ENCODE data around the gene SBF2. TPM values are rescaled to one million over a fixed set of nuclear protein-coding genes. Genes with fewer than 3 reads are reported as not detected.
A peak's percentile ranks its signal among the peaks of the same experiment; 100 is the strongest.

Gene SBF2
- total and polyA plus RNA-seq, 5 donors from 2014 or later, result 1.1 to 5.5 (median 2.1) TPM

GRCh38 chr11:10108915-10109680 lies 184.9 kb downstream of the SBF2 start:
- no peaks in the 10 kb centered on the region for H3K27me3 Mint-ChIP-seq
- no peak overlapping the region for H3K27ac ChIP-seq (ENCODE audit: insufficient read depth, low read length, poor library complexity, severe bottlenecking)
- H3K27ac Mint-ChIP-seq, result no peak overlapping the region
- H3K9me3 Mint-ChIP-seq, result peaks cover 0 to 2% (median 0%) of the 10 kb centered on the region in 7 donors
- H3K27me3 ChIP-seq (ENCODE audit: control insufficient read depth, insufficient read depth, low read length), result no peaks in the 10 kb centered on the region
- H3K4me3 ChIP-seq (ENCODE audit: low read depth, low read length), result no peak overlapping the region
- H3K4me1 Mint-ChIP-seq, result no peaks in the 10 kb centered on the region
- DNase-seq (no peak), ATAC-seq (ENCODE audit: low read depth in 2 of 2) (no peak)
- H3K4me3 Mint-ChIP-seq, result no peak overlapping the region
- no peaks in the 10 kb centered on the region for H3K36me3 ChIP-seq (ENCODE audit: control insufficient read depth, insufficient read depth, low read length)
- no peaks in the 10 kb centered on the region for H3K4me1 ChIP-seq (ENCODE audit: control insufficient read depth, insufficient read depth, low read length, poor library complexity, severe bottlenecking)
- H3K9me3 ChIP-seq (ENCODE audit: control insufficient read depth in 2 of 2, low read length in 2 of 2), result no peaks in the 10 kb centered on the region
- no peaks in the 10 kb centered on the region for H3K36me3 Mint-ChIP-seq

- Mint-ChIP-seq H3K4me1 (no peaks in the 10 kb centered on the region), H3K27me3 (no peaks in the 10 kb centered on the region), H3K9me3 (peaks cover 0 to 2% (median 0%) of the 10 kb centered on the region in 7 donors), H3K4me3 (no peak overlapping the region), H3K27ac (no peak overlapping the region), H3K36me3 (no peaks in the 10 kb centered on the region)
- no peaks in the 10 kb centered on the region for H3K36me3 ChIP-seq (ENCODE audit: control insufficient read depth, insufficient read depth, low read length)
- no peak overlapping the region for H3K4me3 ChIP-seq (ENCODE audit: low read depth, low read length)
- no peaks in the 10 kb centered on the region for H3K4me1 ChIP-seq (ENCODE audit: control insufficient read depth, insufficient read depth, low read length, poor library complexity, severe bottlenecking)
- ATAC-seq (ENCODE audit: low read depth in 2 of 2) (no peak), DNase-seq (no peak)
- H3K27me3 ChIP-seq (ENCODE audit: control insufficient read depth, insufficient read depth, low read length), result no peaks in the 10 kb centered on the region
- H3K9me3 ChIP-seq (ENCODE audit: control insufficient read depth in 2 of 2, low read length in 2 of 2), result no peaks in the 10 kb centered on the region
- H3K27ac ChIP-seq (ENCODE audit: insufficient read depth, low read length, poor library complexity, severe bottlenecking), result no peak overlapping the region
Observed at GRCh38 chr11:10107497-10107896, 186.5 kb downstream of the SBF2 start.

GRCh38 chr11:10097615-10098014 lies 196.4 kb downstream of the SBF2 start:
- DNase-seq (no peak), ATAC-seq (ENCODE audit: low read depth in 2 of 2) (no peak)
- Histone ChIP-seq H3K4me3 (ENCODE audit: low read depth, low read length) (no peak overlapping the region), H3K27ac (ENCODE audit: insufficient read depth, low read length, poor library complexity, severe bottlenecking) (no peak overlapping the region), H3K9me3 (ENCODE audit: control insufficient read depth in 2 of 2, low read length in 2 of 2) (peaks cover 7 to 9% of the 10 kb centered on the region in 2 experiments), H3K36me3 (ENCODE audit: control insufficient read depth, insufficient read depth, low read length) (no peaks in the 10 kb centered on the region), H3K27me3 (ENCODE audit: control insufficient read depth, insufficient read depth, low read length) (no peaks in the 10 kb centered on the region), H3K4me1 (ENCODE audit: control insufficient read depth, insufficient read depth, low read length, poor library complexity, severe bottlenecking) (no peaks in the 10 kb centered on the region)
- H3K4me3 Mint-ChIP-seq, result peak overlapping the region in 1 of 4 donors; percentile 47
- peaks cover 5% of the 10 kb centered on the region for H3K27me3 Mint-ChIP-seq
- no peak overlapping the region for H3K27ac Mint-ChIP-seq
- peaks cover 0 to 20% (median 4%) of the 10 kb centered on the region in 7 donors for H3K9me3 Mint-ChIP-seq
- H3K36me3 Mint-ChIP-seq, result peaks cover 22% of the 10 kb centered on the region
- H3K4me1 Mint-ChIP-seq, result no peaks in the 10 kb centered on the region

- Histone ChIP-seq H3K4me1 (ENCODE audit: control insufficient read depth, insufficient read depth, low read length, poor library complexity, severe bottlenecking) (no peaks in the 10 kb centered on the region), H3K36me3 (ENCODE audit: control insufficient read depth, insufficient read depth, low read length) (no peaks in the 10 kb centered on the region), H3K27me3 (ENCODE audit: control insufficient read depth, insufficient read depth, low read length) (no peaks in the 10 kb centered on the region), H3K27ac (ENCODE audit: insufficient read depth, low read length, poor library complexity, severe bottlenecking) (no peak overlapping the region), H3K4me3 (ENCODE audit: low read depth, low read length) (no peak overlapping the region), H3K9me3 (ENCODE audit: control insufficient read depth in 2 of 2, low read length in 2 of 2) (peaks cover 7 to 9% of the 10 kb centered on the region in 2 experiments)
- no peak overlapping the region for H3K27ac Mint-ChIP-seq
- peaks cover 0 to 20% (median 4%) of the 10 kb centered on the region in 7 donors for H3K9me3 Mint-ChIP-seq
- peaks cover 5% of the 10 kb centered on the region for H3K27me3 Mint-ChIP-seq
- peaks cover 22% of the 10 kb centered on the region for H3K36me3 Mint-ChIP-seq
- DNase-seq (no peak), ATAC-seq (ENCODE audit: low read depth in 2 of 2) (no peak)
- no peak overlapping the region for H3K4me3 Mint-ChIP-seq
- H3K4me1 Mint-ChIP-seq, result peaks cover 0 to under 1% (median 0%) of the 10 kb centered on the region in 4 donors
Observed at GRCh38 chr11:10096987-10097386, 197.0 kb downstream of the SBF2 start.

- Mint-ChIP-seq H3K36me3 (peaks cover 18% of the 10 kb centered on the region), H3K4me3 (no peak overlapping the region), H3K27me3 (peaks cover 4% of the 10 kb centered on the region), H3K9me3 (peaks cover 0 to 18% (median 3%) of the 10 kb centered on the region in 7 donors), H3K4me1 (peaks cover 0 to 8% (median 6%) of the 10 kb centered on the region in 4 donors), H3K27ac (no peak overlapping the region)
- Histone ChIP-seq H3K4me3 (ENCODE audit: low read depth, low read length) (no peak overlapping the region), H3K4me1 (ENCODE audit: control insufficient read depth, insufficient read depth, low read length, poor library complexity, severe bottlenecking) (no peaks in the 10 kb centered on the region), H3K27ac (ENCODE audit: insufficient read depth, low read length, poor library complexity, severe bottlenecking) (no peak overlapping the region), H3K36me3 (ENCODE audit: control insufficient read depth, insufficient read depth, low read length) (no peaks in the 10 kb centered on the region), H3K27me3 (ENCODE audit: control insufficient read depth, insufficient read depth, low read length) (no peaks in the 10 kb centered on the region), H3K9me3 (ENCODE audit: control insufficient read depth in 2 of 2, low read length in 2 of 2) (peaks cover 7 to 9% of the 10 kb centered on the region in 2 experiments)
- DNase-seq (no peak), ATAC-seq (ENCODE audit: low read depth in 2 of 2) (no peak)
Observed at GRCh38 chr11:10095412-10096208, 198.4 kb downstream of the SBF2 start.

GRCh38 chr11:10092426-10092825 lies 201.6 kb downstream of the SBF2 start:
- Histone ChIP-seq H3K27ac (ENCODE audit: insufficient read depth, low read length, poor library complexity, severe bottlenecking) (no peak overlapping the region), H3K36me3 (ENCODE audit: control insufficient read depth, insufficient read depth, low read length) (no peaks in the 10 kb centered on the region), H3K9me3 (ENCODE audit: control insufficient read depth in 2 of 2, low read length in 2 of 2) (no peaks in the 10 kb centered on the region), H3K4me3 (ENCODE audit: low read depth, low read length) (no peak overlapping the region), H3K27me3 (ENCODE audit: control insufficient read depth, insufficient read depth, low read length) (no peaks in the 10 kb centered on the region), H3K4me1 (ENCODE audit: control insufficient read depth, insufficient read depth, low read length, poor library complexity, severe bottlenecking) (no peaks in the 10 kb centered on the region)
- H3K4me1 Mint-ChIP-seq, result peaks cover 0 to 8% (median 6%) of the 10 kb centered on the region in 4 donors
- no peak for DNase-seq
- no peaks in the 10 kb centered on the region for H3K36me3 Mint-ChIP-seq
- no peak overlapping the region for H3K27ac Mint-ChIP-seq
- no peaks in the 10 kb centered on the region for H3K9me3 Mint-ChIP-seq
- no peak for ATAC-seq (ENCODE audit: low read depth in 2 of 2)
- no peak overlapping the region for H3K4me3 Mint-ChIP-seq
- H3K27me3 Mint-ChIP-seq, result peaks cover 4% of the 10 kb centered on the region

GRCh38 chr11:10091314-10092045 lies 202.5 kb downstream of the SBF2 start:
- Mint-ChIP-seq H3K4me3 (no peak overlapping the region), H3K27ac (no peak overlapping the region)
- DNase-seq, result peak in 1 of 3 donors; percentile 16

More at GRCh38 chr11:10091314-10092045, 202.5 kb downstream of the SBF2 start:
- Mint-ChIP-seq H3K36me3 (no peaks in the 10 kb centered on the region), H3K9me3 (no peaks in the 10 kb centered on the region), H3K4me1 (peaks cover 0 to 8% (median 6%) of the 10 kb centered on the region in 4 donors), H3K27me3 (peaks cover 4% of the 10 kb centered on the region)
- H3K27me3 ChIP-seq (ENCODE audit: control insufficient read depth, insufficient read depth, low read length), result no peaks in the 10 kb centered on the region
- no peaks in the 10 kb centered on the region for H3K9me3 ChIP-seq (ENCODE audit: control insufficient read depth in 2 of 2, low read length in 2 of 2)
- no peaks in the 10 kb centered on the region for H3K36me3 ChIP-seq (ENCODE audit: control insufficient read depth, insufficient read depth, low read length)
- no peak overlapping the region for H3K27ac ChIP-seq (ENCODE audit: insufficient read depth, low read length, poor library complexity, severe bottlenecking)
- no peak for ATAC-seq (ENCODE audit: low read depth in 2 of 2)
- H3K4me1 ChIP-seq (ENCODE audit: control insufficient read depth, insufficient read depth, low read length, poor library complexity, severe bottlenecking), result no peaks in the 10 kb centered on the region
- H3K4me3 ChIP-seq (ENCODE audit: low read depth, low read length), result no peak overlapping the region
